Measurements from ENCODE around the gene SYAP1. TPM values are rescaled to one million over a fixed set of nuclear protein-coding genes. Genes with fewer than 3 reads are reported as not detected.
"Not testable (repeated sequence)": the region's sequence is repeated elsewhere in the genome, so short reads cannot be mapped to it uniquely, and the experiment has no call there.

Gene SYAP1
- total RNA-seq, 1 experiment from 2014 or later = 34.6 TPM

DNA sequence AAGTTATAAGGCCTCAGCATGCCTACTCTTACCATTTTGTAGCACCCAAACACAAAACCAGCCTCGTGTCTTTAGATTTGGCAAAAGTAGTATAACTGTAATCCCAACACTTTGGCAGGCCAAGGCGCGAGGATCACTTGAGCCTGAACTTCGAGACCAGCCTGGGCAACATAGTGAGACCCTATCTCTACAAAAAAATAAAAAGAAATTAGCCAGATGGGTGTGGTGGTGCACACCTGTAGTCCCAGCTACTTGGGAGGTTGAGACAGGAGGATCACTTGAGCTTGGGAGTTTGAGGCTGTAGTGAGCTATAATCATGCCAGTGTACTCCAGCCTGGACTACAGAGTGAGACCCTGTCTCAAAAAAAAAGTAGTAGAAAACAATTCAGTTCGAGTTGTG is 17.6 kb downstream of the SYAP1 start:
- no peak overlapping the region for H3K4me3 ChIP-seq
- H3K27me3 ChIP-seq (replicated peaks) = no peaks in the 10 kb centered on the region
- H3K4me1 ChIP-seq (replicated peaks) = no peaks in the 10 kb centered on the region
- no peak for DNase-seq (ENCODE audit: low read depth in 1 of 2, low spot score in 2 of 2)
- no peak overlapping the region for H3K27ac ChIP-seq
- H3K36me3 ChIP-seq = peaks cover 16% of the 10 kb centered on the region
- no peaks in the 10 kb centered on the region for H3K9me3 ChIP-seq (replicated peaks)

DNA sequence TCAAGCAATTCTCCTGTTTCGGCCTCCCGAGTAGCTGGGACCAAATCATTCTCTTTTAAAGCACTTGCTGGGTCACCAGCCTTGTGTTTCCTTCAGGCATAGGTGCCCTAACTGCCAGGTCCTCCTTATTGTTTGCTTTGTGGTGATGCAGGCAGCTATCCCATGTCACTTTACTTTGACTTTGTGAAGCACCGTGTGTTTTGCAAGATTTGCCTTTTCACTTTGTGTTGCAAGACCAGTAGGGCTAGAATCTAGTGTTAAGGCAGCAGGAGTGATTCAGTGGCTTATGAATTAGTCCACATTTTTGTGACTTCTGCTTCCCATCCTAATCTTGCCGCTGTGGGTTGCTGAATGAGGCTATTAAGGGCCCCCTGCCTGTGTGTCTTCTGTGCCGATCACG is 20.2 kb downstream of the SYAP1 start:
- Histone ChIP-seq H3K27me3 (replicated peaks) (no peaks in the 10 kb centered on the region), H3K27ac (no peak overlapping the region), H3K9me3 (replicated peaks) (no peaks in the 10 kb centered on the region), H3K4me3 (no peak overlapping the region), H3K4me1 (replicated peaks) (no peaks in the 10 kb centered on the region), H3K36me3 (peaks cover 20% of the 10 kb centered on the region)
- no peak for DNase-seq (ENCODE audit: low read depth in 1 of 2, low spot score in 2 of 2)

DNA sequence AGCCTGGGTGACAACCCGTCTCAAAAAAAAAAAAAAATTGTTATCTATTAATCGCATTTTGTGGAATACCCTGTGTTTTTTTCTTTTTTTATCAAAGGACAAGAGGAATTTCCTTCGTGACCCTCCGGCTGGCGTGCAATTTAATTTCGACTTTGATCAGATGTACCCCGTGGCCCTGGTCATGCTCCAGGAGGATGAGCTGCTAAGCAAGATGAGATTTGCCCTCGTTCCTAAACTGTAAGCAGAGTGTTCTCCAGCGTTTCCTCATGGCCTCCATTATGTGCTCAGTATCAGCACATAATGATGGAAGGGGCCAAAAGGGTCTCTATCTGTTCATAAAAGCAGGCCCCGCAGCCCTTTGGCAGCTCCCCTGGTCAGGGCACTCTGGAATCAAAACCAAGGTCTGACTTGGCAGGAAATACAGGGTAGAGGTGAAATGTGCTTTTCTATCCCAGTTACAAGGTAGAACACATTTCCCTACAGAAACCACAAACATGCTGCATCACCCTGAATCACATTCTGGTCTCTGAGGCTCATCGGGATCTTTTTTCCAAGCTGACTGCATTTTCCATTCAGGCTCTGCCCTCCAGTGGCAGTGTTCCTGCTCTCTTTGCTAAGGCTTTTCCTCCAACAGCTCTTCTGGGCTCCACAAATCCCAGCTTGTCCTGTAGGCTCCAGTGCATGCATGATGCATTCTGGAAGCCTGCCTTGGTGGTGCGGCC is 24.4 kb downstream of the SYAP1 start:
- H3K4me1 ChIP-seq (replicated peaks) = no peaks in the 10 kb centered on the region
- H3K36me3 ChIP-seq = peaks cover 4% of the 10 kb centered on the region; the same call in 1 of the 2 replicates
- no peak overlapping the region for H3K27ac ChIP-seq

DNA sequence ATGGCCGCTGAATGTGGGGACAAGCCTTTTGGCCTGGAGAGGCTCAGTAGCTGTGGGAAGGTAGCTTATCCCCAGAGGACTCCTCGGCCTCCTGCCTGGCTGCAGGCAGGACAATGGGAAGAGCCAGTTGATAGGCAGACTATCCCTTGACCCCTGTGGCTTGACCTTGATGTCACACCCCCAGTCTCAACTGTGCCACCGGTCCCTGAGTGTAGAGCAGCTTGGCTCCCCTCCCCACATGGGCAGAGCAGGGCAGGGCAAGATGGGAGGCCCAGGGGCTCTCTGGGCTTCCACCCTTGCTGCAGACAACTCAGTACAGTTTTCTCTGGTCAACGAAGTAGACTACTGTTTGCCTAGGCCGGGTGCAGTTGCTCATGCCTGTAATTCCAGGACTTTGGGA is 25.7 kb downstream of the SYAP1 start:
- Histone ChIP-seq H3K4me1 (replicated peaks) (no peaks in the 10 kb centered on the region), H3K9me3 (replicated peaks) (no peaks in the 10 kb centered on the region), H3K27ac (no peak overlapping the region), H3K4me3 (no peak overlapping the region), H3K36me3 (peaks cover 7% of the 10 kb centered on the region; the same call in 1 of the 2 replicates), H3K27me3 (replicated peaks) (no peaks in the 10 kb centered on the region)
- no peak for DNase-seq (ENCODE audit: low read depth in 1 of 2, low spot score in 2 of 2)

More for the DNA sequence above, 24.4 kb downstream of the SYAP1 start:
- H3K4me3 ChIP-seq = no peak overlapping the region
- H3K27me3 ChIP-seq (replicated peaks) = no peaks in the 10 kb centered on the region
- no peaks in the 10 kb centered on the region for H3K9me3 ChIP-seq (replicated peaks)
- no peak for DNase-seq (ENCODE audit: low read depth in 1 of 2, low spot score in 2 of 2)

DNA sequence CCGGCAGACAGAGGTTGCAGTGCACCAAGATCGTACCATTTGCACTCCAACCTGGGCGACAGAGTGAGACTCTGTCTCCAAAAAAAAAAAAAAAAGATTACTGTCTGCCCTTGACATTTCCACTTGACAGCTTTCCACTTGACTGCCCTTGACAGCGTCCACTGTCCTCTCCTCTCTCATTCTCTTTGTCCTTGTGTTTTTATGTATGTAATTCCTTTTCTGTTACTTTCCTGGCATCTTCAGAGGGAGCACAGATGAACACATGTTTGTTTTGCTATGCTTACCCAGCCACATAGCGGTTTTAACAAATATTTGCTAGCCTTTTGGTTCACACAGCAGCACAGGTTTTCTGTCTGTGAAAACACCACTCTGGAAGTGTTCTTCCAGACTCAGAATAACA is 26.2 kb downstream of the SYAP1 start:
- Histone ChIP-seq H3K9me3 (replicated peaks) (no peaks in the 10 kb centered on the region), H3K27ac (no peak overlapping the region), H3K36me3 (peaks cover 8% of the 10 kb centered on the region; the same call in 1 of the 2 replicates), H3K27me3 (replicated peaks) (no peaks in the 10 kb centered on the region), H3K4me1 (replicated peaks) (no peaks in the 10 kb centered on the region), H3K4me3 (no peak overlapping the region)
- no peak for DNase-seq (ENCODE audit: low read depth in 1 of 2, low spot score in 2 of 2)

DNA sequence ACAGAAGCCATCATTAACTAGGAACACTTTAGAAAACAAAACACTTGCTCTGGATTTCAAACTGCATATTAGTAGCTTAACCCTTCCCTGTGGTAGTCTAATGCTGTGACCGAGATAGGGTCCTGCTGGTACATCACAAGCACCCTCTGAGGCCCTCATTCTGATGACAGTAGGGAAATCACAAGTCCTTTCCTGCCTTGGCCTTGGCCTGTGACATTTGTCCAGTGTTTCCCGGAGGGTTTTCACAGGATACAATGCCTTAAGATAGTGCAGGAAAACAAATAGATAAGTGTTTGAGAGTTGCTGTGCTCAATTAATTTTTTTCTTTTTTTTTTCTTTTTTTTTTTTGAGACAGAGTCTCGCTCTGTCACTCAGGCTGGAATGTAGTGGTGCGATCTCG is 29.0 kb downstream of the SYAP1 start:
- Histone ChIP-seq H3K4me3 (no peak overlapping the region), H3K36me3 (peaks cover 3% of the 10 kb centered on the region; the same call in 1 of the 2 replicates), H3K27me3 (replicated peaks) (no peaks in the 10 kb centered on the region), H3K9me3 (replicated peaks) (no peaks in the 10 kb centered on the region), H3K4me1 (replicated peaks) (no peaks in the 10 kb centered on the region), H3K27ac (no peak overlapping the region)
- DNase-seq (ENCODE audit: low read depth in 1 of 2, low spot score in 2 of 2) = no peak

DNA sequence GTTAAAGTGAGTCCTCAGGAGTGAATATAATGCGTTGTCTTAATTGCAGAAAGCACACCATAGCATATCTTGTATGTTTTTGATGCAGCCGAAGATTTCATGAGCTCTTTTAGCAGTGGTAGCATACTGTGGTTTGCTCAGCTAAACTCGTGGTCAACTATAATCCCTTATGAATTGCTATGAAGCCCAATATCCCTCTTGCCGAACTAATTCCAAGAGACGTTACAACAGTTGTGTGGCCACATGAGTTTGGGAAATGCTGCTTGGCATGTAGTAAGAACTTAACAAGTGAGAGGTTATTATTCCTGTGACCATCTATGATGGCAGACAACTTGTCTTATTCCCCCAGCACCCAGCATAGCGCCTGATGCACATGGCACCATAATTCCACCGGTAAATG is 30.7 kb downstream of the SYAP1 start:
- Histone ChIP-seq H3K36me3 (peaks cover 3% of the 10 kb centered on the region; the same call in 1 of the 2 replicates), H3K4me3 (no peak overlapping the region), H3K4me1 (replicated peaks) (no peaks in the 10 kb centered on the region), H3K9me3 (replicated peaks) (no peaks in the 10 kb centered on the region), H3K27ac (no peak overlapping the region), H3K27me3 (replicated peaks) (no peaks in the 10 kb centered on the region)
- no peak for DNase-seq (ENCODE audit: low read depth in 1 of 2, low spot score in 2 of 2)

DNA sequence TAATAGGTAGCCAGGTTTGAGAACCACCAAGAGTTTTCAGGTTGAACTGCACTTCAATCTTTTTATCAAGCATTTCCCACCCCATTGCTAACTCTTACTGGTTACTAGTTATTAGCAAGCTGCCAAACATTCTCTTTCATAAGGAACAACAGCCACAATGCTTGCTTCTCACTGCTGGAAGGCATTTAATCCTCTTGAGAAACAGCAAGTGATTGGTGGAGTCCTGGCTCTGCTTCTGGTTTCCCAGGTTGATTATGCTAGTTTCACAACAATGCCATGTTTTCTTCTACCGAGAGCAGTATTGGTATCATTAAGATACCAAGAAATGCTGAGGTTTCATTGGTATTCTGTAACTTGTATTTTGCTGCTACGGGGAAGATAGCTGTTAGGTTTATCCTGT is 34.6 kb downstream of the SYAP1 start:
- Histone ChIP-seq H3K27ac (no peak overlapping the region), H3K4me1 (replicated peaks) (no peaks in the 10 kb centered on the region), H3K4me3 (no peak overlapping the region), H3K36me3 (peaks cover 14% of the 10 kb centered on the region), H3K27me3 (replicated peaks) (no peaks in the 10 kb centered on the region), H3K9me3 (replicated peaks) (no peaks in the 10 kb centered on the region)
- DNase-seq (ENCODE audit: low read depth in 1 of 2, low spot score in 2 of 2) = no peak

DNA sequence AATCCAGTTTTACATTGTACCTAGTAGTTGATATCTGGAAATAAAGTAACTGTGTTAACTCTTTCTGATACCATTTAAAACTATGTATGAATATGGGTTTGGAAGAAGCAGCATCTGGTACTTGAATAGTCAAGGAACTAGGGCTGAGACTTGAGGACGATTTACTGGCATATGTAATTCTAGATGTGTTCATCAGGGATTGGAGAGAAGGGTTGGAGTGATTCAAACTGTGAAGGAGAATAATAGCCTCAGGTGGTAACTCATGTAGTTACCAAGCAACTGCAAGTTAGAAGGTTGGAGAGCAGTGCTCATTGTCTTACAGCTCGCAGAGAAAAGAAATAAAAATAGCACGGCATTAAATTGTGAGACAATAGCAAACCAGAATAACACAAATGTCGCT is 37.3 kb downstream of the SYAP1 start:
- Histone ChIP-seq H3K27ac (no peak overlapping the region), H3K36me3 (peaks cover 11% of the 10 kb centered on the region; the same call in 1 of the 2 replicates), H3K4me3 (no peak overlapping the region)

DNA sequence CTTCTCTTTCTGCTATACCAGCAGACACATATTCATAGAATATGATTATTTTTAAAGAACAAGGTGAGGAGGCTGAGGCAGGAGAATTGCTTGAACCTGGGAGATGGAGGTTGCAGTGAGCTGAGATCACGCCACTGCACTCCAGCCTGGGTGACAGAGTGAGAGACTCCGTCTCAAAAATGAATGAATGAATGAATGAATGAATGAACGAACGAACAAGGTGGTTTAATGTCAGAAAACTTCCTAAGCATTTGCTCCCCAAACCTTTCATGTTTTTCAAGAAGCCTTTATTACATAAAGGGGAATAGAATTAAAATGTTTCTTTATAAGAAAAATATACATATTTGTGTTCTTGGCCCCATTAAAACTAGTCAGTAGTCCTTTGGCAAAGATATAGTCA is 42.1 kb downstream of the SYAP1 start:
- H3K9me3 ChIP-seq (replicated peaks); H3K27me3 ChIP-seq (replicated peaks); H3K4me1 ChIP-seq (replicated peaks); H3K36me3 ChIP-seq; DNase-seq (ENCODE audit: low read depth in 1 of 2, low spot score in 2 of 2); H3K27ac ChIP-seq; H3K4me3 ChIP-seq: not testable (repeated sequence)

More for the DNA sequence above, 37.3 kb downstream of the SYAP1 start:
- no peaks in the 10 kb centered on the region for H3K9me3 ChIP-seq (replicated peaks)
- no peak for DNase-seq (ENCODE audit: low read depth in 1 of 2, low spot score in 2 of 2)
- no peaks in the 10 kb centered on the region for H3K4me1 ChIP-seq (replicated peaks)
- no peaks in the 10 kb centered on the region for H3K27me3 ChIP-seq (replicated peaks)

DNA sequence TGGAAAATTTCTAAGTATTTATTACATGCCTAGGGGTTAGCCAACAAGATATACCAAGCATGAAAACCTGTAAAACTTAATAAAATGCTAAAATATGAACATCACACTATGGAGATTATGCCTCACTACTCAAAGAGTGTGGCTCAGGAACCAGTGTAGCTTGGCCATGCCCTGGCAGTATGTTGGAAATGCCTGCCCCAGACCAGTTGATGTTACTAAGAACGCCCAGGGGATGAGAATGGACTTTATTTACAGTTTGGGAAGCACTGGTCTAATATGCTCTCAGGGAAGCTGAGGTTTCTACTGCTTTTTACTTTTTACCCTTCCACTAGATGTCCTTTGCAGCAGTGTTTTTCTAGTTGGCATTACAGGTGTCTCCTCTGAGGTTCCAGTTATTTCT is 43.2 kb downstream of the SYAP1 start:
- Histone ChIP-seq H3K4me3 (no peak overlapping the region), H3K27ac (no peak overlapping the region), H3K9me3 (replicated peaks) (no peaks in the 10 kb centered on the region), H3K27me3 (replicated peaks) (no peaks in the 10 kb centered on the region), H3K36me3 (no peaks in the 10 kb centered on the region), H3K4me1 (replicated peaks) (no peaks in the 10 kb centered on the region)
- no peak for DNase-seq (ENCODE audit: low read depth in 1 of 2, low spot score in 2 of 2)

DNA sequence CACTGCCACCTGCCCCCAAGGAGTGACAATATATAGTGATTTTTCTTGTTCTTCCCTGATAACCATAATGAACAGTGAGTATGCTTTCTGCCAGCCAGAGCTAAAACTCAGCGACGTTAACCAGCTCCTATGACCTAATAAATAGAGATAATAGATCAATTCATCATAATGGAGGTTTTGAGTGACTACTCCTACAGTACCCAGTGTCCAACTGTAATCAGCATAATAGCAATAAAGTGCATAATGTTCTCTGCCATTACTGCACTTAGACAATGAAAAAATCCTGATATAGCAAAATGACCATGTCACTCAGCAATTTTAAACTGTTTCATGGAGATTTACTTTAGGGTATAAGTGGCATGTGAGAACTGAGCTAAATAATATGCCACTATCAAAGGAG is 46.2 kb downstream of the SYAP1 start:
- no peak overlapping the region for H3K27ac ChIP-seq
- no peaks in the 10 kb centered on the region for H3K36me3 ChIP-seq
- no peak for DNase-seq (ENCODE audit: low read depth in 1 of 2, low spot score in 2 of 2)
- no peak overlapping the region for H3K4me3 ChIP-seq
- no peaks in the 10 kb centered on the region for H3K4me1 ChIP-seq (replicated peaks)
- H3K27me3 ChIP-seq (replicated peaks) = no peaks in the 10 kb centered on the region
- H3K9me3 ChIP-seq (replicated peaks) = no peaks in the 10 kb centered on the region

DNA sequence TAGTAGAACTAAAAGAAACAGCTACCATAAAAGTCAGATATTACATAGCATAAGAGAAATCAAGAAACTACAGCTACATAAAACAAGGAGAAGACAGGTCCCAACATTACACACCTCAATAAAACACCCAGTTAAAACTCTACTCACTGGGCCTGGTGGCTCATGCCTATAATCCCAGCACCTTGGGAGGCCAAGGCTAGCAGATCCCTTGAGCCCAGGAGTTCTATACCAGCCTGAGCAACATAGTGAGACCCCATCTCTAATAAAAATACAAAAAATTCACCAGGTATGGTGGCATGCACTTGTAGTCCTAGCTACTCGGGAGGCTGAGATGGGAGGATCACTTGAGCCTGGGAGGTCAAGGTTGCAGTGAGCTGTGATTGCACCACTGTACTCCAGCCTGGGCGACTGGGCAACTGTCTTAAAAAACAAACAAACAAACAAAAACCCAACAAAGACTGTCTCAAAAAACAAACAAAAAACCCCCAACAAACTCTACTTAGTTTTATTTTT is 51.6 kb downstream of the SYAP1 start:
- no peaks in the 10 kb centered on the region for H3K36me3 ChIP-seq
- H3K4me1 ChIP-seq (replicated peaks) = no peaks in the 10 kb centered on the region
- H3K27ac ChIP-seq = no peak overlapping the region
- H3K4me3 ChIP-seq = no peak overlapping the region
- no peaks in the 10 kb centered on the region for H3K9me3 ChIP-seq (replicated peaks)
- DNase-seq (ENCODE audit: low read depth in 1 of 2, low spot score in 2 of 2) = no peak
- H3K27me3 ChIP-seq (replicated peaks) = no peaks in the 10 kb centered on the region

DNA sequence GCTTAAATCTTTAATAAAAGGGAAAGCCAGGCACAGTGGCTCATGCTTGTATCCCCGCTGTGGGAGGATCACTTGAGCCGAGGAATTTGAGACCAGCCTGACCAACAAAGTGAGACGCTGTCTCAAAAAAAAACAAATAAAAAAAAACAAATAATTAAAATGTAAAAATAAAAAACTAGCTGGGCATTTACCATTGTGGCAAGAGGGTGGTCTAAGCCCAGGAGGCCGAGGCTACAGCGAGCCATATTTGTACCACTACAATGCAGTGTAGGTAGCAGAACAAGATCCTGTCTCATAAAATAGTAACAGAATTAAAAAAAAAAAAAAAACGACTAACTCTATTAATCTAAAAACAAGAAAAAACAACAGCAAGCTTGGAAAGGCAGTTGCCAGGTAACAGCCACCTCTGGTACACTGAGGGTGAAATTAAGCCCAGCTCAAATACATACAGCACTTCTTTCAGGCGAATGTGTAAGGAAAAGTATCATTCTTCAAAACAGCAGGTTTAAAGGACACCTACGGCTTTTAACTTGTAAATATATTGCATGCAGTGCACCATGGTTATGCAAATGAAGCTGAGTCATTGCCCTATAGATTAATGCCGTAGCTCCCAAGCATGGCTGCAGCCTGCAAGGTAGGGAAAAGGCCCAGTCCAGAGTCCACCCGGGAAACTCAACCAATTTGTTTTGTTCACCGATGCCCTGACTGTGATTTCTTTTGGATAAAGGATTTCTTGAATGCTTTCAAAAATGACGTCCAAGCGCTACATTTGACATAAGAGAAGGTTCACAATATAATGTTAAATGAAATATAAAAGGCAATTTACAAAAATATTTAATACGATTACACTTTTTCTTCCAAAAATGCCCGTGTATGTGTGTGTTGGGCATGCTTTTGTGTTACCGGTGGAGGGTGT is 52.3 kb downstream of the SYAP1 start:
- H3K27me3 ChIP-seq (replicated peaks) = no peaks in the 10 kb centered on the region
- H3K27ac ChIP-seq = no peak overlapping the region
- H3K4me3 ChIP-seq = no peak overlapping the region
- H3K36me3 ChIP-seq = no peaks in the 10 kb centered on the region
- no peaks in the 10 kb centered on the region for H3K4me1 ChIP-seq (replicated peaks)
- no peak for DNase-seq (ENCODE audit: low read depth in 1 of 2, low spot score in 2 of 2)
- H3K9me3 ChIP-seq (replicated peaks) = no peaks in the 10 kb centered on the region

Measured in SJSA1 (cell line).